ENCODE results near the gene NCAN.

Gene NCAN

DNA sequence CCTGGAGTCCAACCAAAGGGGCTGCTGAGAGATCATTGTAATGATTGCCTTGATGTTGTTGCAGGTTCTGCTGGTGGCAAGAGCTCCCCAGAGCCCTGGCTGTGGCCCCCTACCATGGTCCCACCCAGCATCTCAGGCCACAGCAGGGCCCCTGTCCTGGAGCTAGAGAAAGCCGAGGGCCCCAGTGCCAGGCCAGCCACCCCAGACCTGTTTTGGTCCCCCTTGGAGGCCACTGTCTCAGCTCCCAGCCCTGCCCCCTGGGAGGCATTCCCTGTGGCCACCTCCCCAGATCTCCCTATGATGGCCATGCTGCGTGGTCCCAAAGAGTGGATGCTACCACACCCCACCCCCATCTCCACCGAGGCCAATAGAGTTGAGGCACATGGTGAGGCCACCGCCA is 15.5 kb downstream of the NCAN start:
- H4K8ac ChIP-seq (ENCODE audit: low read length): no peak overlapping the region
- no peak overlapping the region for H3K18ac ChIP-seq (ENCODE audit: low read depth in 1 of 2, low read length in 2 of 2)
- H3K27me3 ChIP-seq (ENCODE audit: control insufficient read depth in 1 of 2, insufficient read depth in 1 of 2, low read length in 2 of 2): peaks cover 47 to 75% of the 10 kb centered on the region in 2 experiments
- H2AFZ ChIP-seq (ENCODE audit: low read depth, low read length): no peak overlapping the region
- H2BK5ac ChIP-seq (ENCODE audit: low read depth, low read length, poor library complexity, severe bottlenecking): no peak overlapping the region
- no peak overlapping the region for H3K4me3 ChIP-seq (ENCODE audit: insufficient read depth in 1 of 2, low read depth in 1 of 2, low read length in 2 of 2)
- no peak overlapping the region for H3K27ac ChIP-seq (ENCODE audit: low read length, poor library complexity, severe bottlenecking)
- no peaks in the 10 kb centered on the region for H3K79me1 ChIP-seq (replicated peaks; ENCODE audit: low read length, poor library complexity, severe bottlenecking)
- H2BK120ac ChIP-seq (ENCODE audit: low read depth, low read length): no peak overlapping the region
- no peak for DNase-seq
- no peak overlapping the region for H3K9ac ChIP-seq (ENCODE audit: low read length)
- no peak overlapping the region for H2BK12ac ChIP-seq (ENCODE audit: low read length in 2 of 2)
- H3K4ac ChIP-seq (ENCODE audit: low read depth in 1 of 2, low read length in 2 of 2): no peak overlapping the region
- no peaks in the 10 kb centered on the region for H3K36me3 ChIP-seq (ENCODE audit: control insufficient read depth in 1 of 2, insufficient read depth in 2 of 2, low read depth in 1 of 2, low read length in 2 of 2)
- H4K91ac ChIP-seq (ENCODE audit: low read length): no peak overlapping the region
- no peak overlapping the region for H2BK15ac ChIP-seq (ENCODE audit: low read depth, poor library complexity, severe bottlenecking)
- H3K23ac ChIP-seq (ENCODE audit: low read length in 2 of 2): no peak overlapping the region
- no peak overlapping the region for H3K14ac ChIP-seq (ENCODE audit: low read length in 2 of 2)
- H2AK5ac ChIP-seq (ENCODE audit: low read length, severe bottlenecking): no peak overlapping the region
- no peaks in the 10 kb centered on the region for H3K9me3 ChIP-seq (ENCODE audit: control insufficient read depth, low read length)
- WGBS: 81% methylated on average over 4 of the region's 4 CpGs
- no peak overlapping the region for H3K4me2 ChIP-seq (ENCODE audit: low read length, poor library complexity, severe bottlenecking)
- H3K4me1 ChIP-seq (ENCODE audit: control insufficient read depth, insufficient read depth, low read depth, low read length): peaks cover 9% of the 10 kb centered on the region

DNA sequence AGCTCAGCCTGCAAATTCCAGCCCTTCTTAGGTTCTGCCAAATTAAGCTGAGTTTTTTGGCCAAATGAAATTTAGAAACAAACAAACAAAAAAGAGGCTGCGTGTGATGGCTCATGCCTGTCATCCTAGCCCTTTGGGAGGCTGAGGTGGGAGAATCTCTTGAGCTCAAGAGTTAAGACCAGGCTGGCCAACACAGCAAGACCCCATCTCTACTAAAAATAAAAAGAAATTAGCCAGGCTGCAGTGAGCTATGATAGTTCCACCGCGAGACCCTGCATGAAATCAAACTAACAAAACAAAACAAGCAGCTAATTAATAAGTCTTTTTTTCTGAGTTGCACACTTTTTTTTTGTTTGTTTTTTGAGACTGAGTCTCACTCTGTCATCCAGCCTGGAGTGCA is 17.9 kb downstream of the NCAN start:
- H3K4me3 ChIP-seq (ENCODE audit: insufficient read depth in 1 of 2, low read depth in 1 of 2, low read length in 2 of 2): no peak overlapping the region
- DNase-seq: no peak
- no peak overlapping the region for H3K18ac ChIP-seq (ENCODE audit: low read depth in 1 of 2, low read length in 2 of 2)
- H3K36me3 ChIP-seq (ENCODE audit: control insufficient read depth in 1 of 2, insufficient read depth in 2 of 2, low read depth in 1 of 2, low read length in 2 of 2): no peaks in the 10 kb centered on the region
- H3K9me3 ChIP-seq (ENCODE audit: control insufficient read depth, low read length): peaks cover 16% of the 10 kb centered on the region
- H3K9ac ChIP-seq (ENCODE audit: low read length): no peak overlapping the region
- no peak overlapping the region for H2BK5ac ChIP-seq (ENCODE audit: low read depth, low read length, poor library complexity, severe bottlenecking)
- H3K4me1 ChIP-seq (ENCODE audit: control insufficient read depth, insufficient read depth, low read depth, low read length): peaks cover 8% of the 10 kb centered on the region
- H3K4ac ChIP-seq (ENCODE audit: low read depth in 1 of 2, low read length in 2 of 2): no peak overlapping the region
- WGBS: 70% methylated on average over 3 of the region's 3 CpGs
- H2BK120ac ChIP-seq (ENCODE audit: low read depth, low read length): no peak overlapping the region
- H3K4me2 ChIP-seq (ENCODE audit: low read length, poor library complexity, severe bottlenecking): no peak overlapping the region
- H2BK15ac ChIP-seq (ENCODE audit: low read depth, poor library complexity, severe bottlenecking): no peak overlapping the region
- H2AK5ac ChIP-seq (ENCODE audit: low read length, severe bottlenecking): no peak overlapping the region
- H2BK12ac ChIP-seq (ENCODE audit: low read length in 2 of 2): no peak overlapping the region
- no peak overlapping the region for H3K27ac ChIP-seq (ENCODE audit: low read length, poor library complexity, severe bottlenecking)
- no peak overlapping the region for H3K23ac ChIP-seq (ENCODE audit: low read length in 2 of 2)
- H3K14ac ChIP-seq (ENCODE audit: low read length in 2 of 2): no peak overlapping the region
- no peak overlapping the region for H4K91ac ChIP-seq (ENCODE audit: low read length)
- no peaks in the 10 kb centered on the region for H3K79me1 ChIP-seq (replicated peaks; ENCODE audit: low read length, poor library complexity, severe bottlenecking)
- H2AFZ ChIP-seq (ENCODE audit: low read depth, low read length): no peak overlapping the region
- peaks cover 35 to 54% of the 10 kb centered on the region in 2 experiments for H3K27me3 ChIP-seq (ENCODE audit: control insufficient read depth in 1 of 2, insufficient read depth in 1 of 2, low read length in 2 of 2)
- H4K8ac ChIP-seq (ENCODE audit: low read length): no peak overlapping the region

DNA sequence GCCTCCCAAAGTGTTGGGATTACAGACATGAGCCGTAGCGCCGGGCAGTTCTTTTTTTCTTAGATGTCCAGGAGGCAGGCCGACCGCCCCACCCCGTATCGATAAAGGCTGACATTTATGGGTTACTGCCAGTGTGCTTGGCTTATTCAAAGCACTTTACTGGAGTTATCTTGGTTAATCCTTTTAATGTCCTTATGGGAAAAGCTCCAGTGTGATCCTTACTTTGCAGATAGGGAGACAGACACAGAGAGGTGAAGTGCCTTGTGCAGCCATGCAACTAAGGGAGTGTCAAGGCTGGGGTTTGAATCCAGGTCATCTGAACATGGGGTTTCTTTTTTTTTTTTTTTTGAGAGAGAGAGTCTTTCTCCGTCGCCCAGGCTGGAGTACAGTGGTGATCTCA is 19.2 kb downstream of the NCAN start:
- H2AK5ac ChIP-seq (ENCODE audit: low read length, severe bottlenecking): no peak overlapping the region
- H2BK15ac ChIP-seq (ENCODE audit: low read depth, poor library complexity, severe bottlenecking): no peak overlapping the region
- H3K4me2 ChIP-seq (ENCODE audit: low read length, poor library complexity, severe bottlenecking): no peak overlapping the region
- DNase-seq: no peak
- no peak overlapping the region for H3K23ac ChIP-seq (ENCODE audit: low read length in 2 of 2)
- no peak overlapping the region for H3K4me3 ChIP-seq (ENCODE audit: insufficient read depth in 1 of 2, low read depth in 1 of 2, low read length in 2 of 2)
- no peak overlapping the region for H2BK5ac ChIP-seq (ENCODE audit: low read depth, low read length, poor library complexity, severe bottlenecking)
- H3K14ac ChIP-seq (ENCODE audit: low read length in 2 of 2): no peak overlapping the region
- H3K9me3 ChIP-seq (ENCODE audit: control insufficient read depth, low read length): peaks cover 16% of the 10 kb centered on the region
- peaks cover 2% of the 10 kb centered on the region for H3K4me1 ChIP-seq (ENCODE audit: control insufficient read depth, insufficient read depth, low read depth, low read length)
- no peak overlapping the region for H3K18ac ChIP-seq (ENCODE audit: low read depth in 1 of 2, low read length in 2 of 2)
- H3K36me3 ChIP-seq (ENCODE audit: control insufficient read depth in 1 of 2, insufficient read depth in 2 of 2, low read depth in 1 of 2, low read length in 2 of 2): no peaks in the 10 kb centered on the region
- H4K91ac ChIP-seq (ENCODE audit: low read length): no peak overlapping the region
- H3K9ac ChIP-seq (ENCODE audit: low read length): no peak overlapping the region
- H3K4ac ChIP-seq (ENCODE audit: low read depth in 1 of 2, low read length in 2 of 2): no peak overlapping the region
- 95% methylated on average over 9 of the region's 9 CpGs for WGBS
- H4K8ac ChIP-seq (ENCODE audit: low read length): no peak overlapping the region
- no peak overlapping the region for H2BK12ac ChIP-seq (ENCODE audit: low read length in 2 of 2)
- no peak overlapping the region for H2AFZ ChIP-seq (ENCODE audit: low read depth, low read length)
- no peaks in the 10 kb centered on the region for H3K79me1 ChIP-seq (replicated peaks; ENCODE audit: low read length, poor library complexity, severe bottlenecking)
- no peak overlapping the region for H3K27ac ChIP-seq (ENCODE audit: low read length, poor library complexity, severe bottlenecking)
- H3K27me3 ChIP-seq (ENCODE audit: control insufficient read depth in 1 of 2, insufficient read depth in 1 of 2, low read length in 2 of 2): peaks cover 26 to 42% of the 10 kb centered on the region in 2 experiments
- H2BK120ac ChIP-seq (ENCODE audit: low read depth, low read length): no peak overlapping the region

DNA sequence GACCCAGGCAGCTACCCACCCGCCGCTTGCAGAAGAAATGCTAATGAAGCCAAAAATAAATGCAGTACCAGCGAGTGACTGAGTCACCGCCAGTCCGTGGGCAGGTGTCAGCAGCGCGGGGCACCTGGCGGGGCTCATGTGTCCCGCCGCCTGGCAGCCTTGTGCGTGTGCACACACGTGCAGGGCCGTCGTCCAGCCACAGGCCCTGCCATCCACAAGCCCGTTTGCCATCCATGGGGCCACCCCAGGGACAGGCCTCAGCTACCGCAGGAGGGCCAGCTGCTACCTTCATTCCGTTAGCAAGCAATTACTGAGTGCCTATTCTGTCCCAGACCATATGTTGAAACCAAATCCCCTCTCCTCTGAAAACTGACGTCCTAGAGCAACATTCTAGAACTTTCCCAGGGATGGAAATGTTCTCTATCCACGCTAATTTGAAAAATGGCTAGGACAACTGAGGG is 20.5 kb downstream of the NCAN start:
- Histone ChIP-seq H3K27ac (ENCODE audit: low read length, poor library complexity, severe bottlenecking) (no peak overlapping the region), H2AFZ (ENCODE audit: low read depth, low read length) (no peak overlapping the region), H3K4me3 (ENCODE audit: insufficient read depth in 1 of 2, low read depth in 1 of 2, low read length in 2 of 2) (no peak overlapping the region), H3K9ac (ENCODE audit: low read length) (no peak overlapping the region), H2BK5ac (ENCODE audit: low read depth, low read length, poor library complexity, severe bottlenecking) (no peak overlapping the region), H3K9me3 (ENCODE audit: control insufficient read depth, low read length) (peaks cover 16% of the 10 kb centered on the region), H3K4ac (ENCODE audit: low read depth in 1 of 2, low read length in 2 of 2) (no peak overlapping the region), H4K8ac (ENCODE audit: low read length) (no peak overlapping the region), H3K4me2 (ENCODE audit: low read length, poor library complexity, severe bottlenecking) (no peak overlapping the region), H3K23ac (ENCODE audit: low read length in 2 of 2) (no peak overlapping the region), H2BK15ac (ENCODE audit: low read depth, poor library complexity, severe bottlenecking) (no peak overlapping the region), H4K91ac (ENCODE audit: low read length) (no peak overlapping the region), H2BK120ac (ENCODE audit: low read depth, low read length) (no peak overlapping the region), H3K36me3 (ENCODE audit: control insufficient read depth in 1 of 2, insufficient read depth in 2 of 2, low read depth in 1 of 2, low read length in 2 of 2) (no peaks in the 10 kb centered on the region), H3K18ac (ENCODE audit: low read depth in 1 of 2, low read length in 2 of 2) (no peak overlapping the region), H3K79me1 (replicated peaks; ENCODE audit: low read length, poor library complexity, severe bottlenecking) (no peaks in the 10 kb centered on the region), H2BK12ac (ENCODE audit: low read length in 2 of 2) (no peak overlapping the region), H3K27me3 (ENCODE audit: control insufficient read depth in 1 of 2, insufficient read depth in 1 of 2, low read length in 2 of 2) (peaks cover 14 to 30% of the 10 kb centered on the region in 2 experiments), H2AK5ac (ENCODE audit: low read length, severe bottlenecking) (no peak overlapping the region), H3K14ac (ENCODE audit: low read length in 2 of 2) (no peak overlapping the region), H3K4me1 (ENCODE audit: control insufficient read depth, insufficient read depth, low read depth, low read length) (peaks cover 2% of the 10 kb centered on the region)
- DNase-seq: no peak
- 77% methylated on average over 19 of the region's 19 CpGs for whole genome bisulfite sequencing

Measured in mesenchymal stem cell (in vitro differentiated cells and primary cell).